ENCODE measurements around the gene CBL. TPM values are rescaled to one million over a fixed set of nuclear protein-coding genes. Genes with fewer than 3 reads are reported as not detected.

Gene CBL
- total and polyA plus RNA-seq, 3 donors from 2014 or later = 58.5 to 65.7 (median 59.3) TPM

- no peaks in the 10 kb centered on the region for H3K36me3 ChIP-seq (ENCODE audit: low read depth, missing control alignments)
- DNase-seq = no peak
- H3K27me3 ChIP-seq = no peaks in the 10 kb centered on the region
- no peaks in the 10 kb centered on the region for H3K4me1 ChIP-seq
- H3K4me3 ChIP-seq = no peak overlapping the region
- TF ChIP-seq POLR2A (IDR thresholded peaks at IDR 0.05) = no peak
- TF ChIP-seq, protein P1, sequence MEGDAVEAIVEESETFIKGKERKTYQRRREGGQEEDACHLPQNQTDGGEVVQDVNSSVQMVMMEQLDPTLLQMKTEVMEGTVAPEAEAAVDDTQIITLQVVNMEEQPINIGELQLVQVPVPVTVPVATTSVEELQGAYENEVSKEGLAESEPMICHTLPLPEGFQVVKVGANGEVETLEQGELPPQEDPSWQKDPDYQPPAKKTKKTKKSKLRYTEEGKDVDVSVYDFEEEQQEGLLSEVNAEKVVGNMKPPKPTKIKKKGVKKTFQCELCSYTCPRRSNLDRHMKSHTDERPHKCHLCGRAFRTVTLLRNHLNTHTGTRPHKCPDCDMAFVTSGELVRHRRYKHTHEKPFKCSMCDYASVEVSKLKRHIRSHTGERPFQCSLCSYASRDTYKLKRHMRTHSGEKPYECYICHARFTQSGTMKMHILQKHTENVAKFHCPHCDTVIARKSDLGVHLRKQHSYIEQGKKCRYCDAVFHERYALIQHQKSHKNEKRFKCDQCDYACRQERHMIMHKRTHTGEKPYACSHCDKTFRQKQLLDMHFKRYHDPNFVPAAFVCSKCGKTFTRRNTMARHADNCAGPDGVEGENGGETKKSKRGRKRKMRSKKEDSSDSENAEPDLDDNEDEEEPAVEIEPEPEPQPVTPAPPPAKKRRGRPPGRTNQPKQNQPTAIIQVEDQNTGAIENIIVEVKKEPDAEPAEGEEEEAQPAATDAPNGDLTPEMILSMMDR (IDR thresholded peaks at IDR 0.05) = no peak
- 74 to 94% methylated on average over 1 of the region's 1 CpG for WGBS, 2 donors
- H3K9me3 ChIP-seq = no peaks in the 10 kb centered on the region
- no peak overlapping the region for H3K27ac ChIP-seq
- intact Hi-C loops (cut with DNase I; ENCODE audit: low total_unique reads) = no loop called here
These were observed 43.5 kb downstream of the CBL start for GRCh38 chr11:119249671-119250010.

GRCh38 chr11:119251114-119251513 lies 45.0 kb downstream of the CBL start:
- intact Hi-C loops (cut with DNase I; ENCODE audit: low total_unique reads) = no loop called here
- Histone ChIP-seq H3K4me1 (no peaks in the 10 kb centered on the region), H3K27me3 (no peaks in the 10 kb centered on the region), H3K36me3 (ENCODE audit: low read depth, missing control alignments) (no peaks in the 10 kb centered on the region), H3K27ac (no peak overlapping the region), H3K4me3 (no peak overlapping the region), H3K9me3 (no peaks in the 10 kb centered on the region)
- TF ChIP-seq, protein P1 (IDR thresholded peaks at IDR 0.05) = no peak
- TF ChIP-seq POLR2A (IDR thresholded peaks at IDR 0.05) = no peak
- no peak for DNase-seq
- 63 to 73% methylated on average over 3 of the region's 3 CpGs for WGBS, 2 donors

- Histone ChIP-seq H3K27ac (no peak overlapping the region), H3K4me3 (no peak overlapping the region), H3K27me3 (no peaks in the 10 kb centered on the region), H3K4me1 (no peaks in the 10 kb centered on the region), H3K9me3 (no peaks in the 10 kb centered on the region), H3K36me3 (ENCODE audit: low read depth, missing control alignments) (no peaks in the 10 kb centered on the region)
- intact Hi-C loops (cut with DNase I; ENCODE audit: low total_unique reads) = no loop called here
- TF ChIP-seq POLR2A (IDR thresholded peaks at IDR 0.05) = no peak
- TF ChIP-seq, protein P1 (IDR thresholded peaks at IDR 0.05) = no peak
- WGBS, 2 donors = 88 to 92% methylated on average over 5 of the region's 5 CpGs
- DNase-seq = no peak
These were observed 48.1 kb downstream of the CBL start for GRCh38 chr11:119254239-119254638.

DNA sequence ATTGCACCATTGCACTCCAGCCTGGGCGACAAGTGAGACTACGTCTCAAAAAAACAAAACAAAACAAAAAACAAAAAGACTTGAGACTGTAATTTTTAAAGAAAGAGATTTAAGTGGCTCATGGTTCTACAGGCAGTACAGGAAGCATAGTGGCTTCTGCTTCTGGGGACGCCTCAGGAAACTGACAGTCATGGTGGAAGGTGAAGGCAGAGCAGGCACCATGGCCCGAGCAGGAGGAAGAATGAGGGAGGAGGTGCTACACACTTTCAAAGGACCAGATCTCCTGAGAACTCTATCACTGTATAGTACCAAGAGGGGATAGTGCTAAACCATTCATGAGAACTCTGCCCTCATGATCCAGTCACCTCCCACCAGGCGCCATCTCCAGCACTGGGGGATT lies 52.0 kb downstream of the CBL start:
- TF ChIP-seq, protein P1 (IDR thresholded peaks at IDR 0.05) = no peak
- no peak for TF ChIP-seq POLR2A (IDR thresholded peaks at IDR 0.05)
- no peak overlapping the region for H3K4me3 ChIP-seq
- no peaks in the 10 kb centered on the region for H3K27me3 ChIP-seq
- intact Hi-C loops (cut with DNase I; ENCODE audit: low total_unique reads) = no loop called here
- 89 to 91% methylated on average over 5 of the region's 5 CpGs for WGBS, 2 donors
- H3K4me1 ChIP-seq = peaks cover 4% of the 10 kb centered on the region
- no peaks in the 10 kb centered on the region for H3K9me3 ChIP-seq
- no peak overlapping the region for H3K27ac ChIP-seq
- no peak for DNase-seq
- H3K36me3 ChIP-seq (ENCODE audit: low read depth, missing control alignments) = no peaks in the 10 kb centered on the region

DNA sequence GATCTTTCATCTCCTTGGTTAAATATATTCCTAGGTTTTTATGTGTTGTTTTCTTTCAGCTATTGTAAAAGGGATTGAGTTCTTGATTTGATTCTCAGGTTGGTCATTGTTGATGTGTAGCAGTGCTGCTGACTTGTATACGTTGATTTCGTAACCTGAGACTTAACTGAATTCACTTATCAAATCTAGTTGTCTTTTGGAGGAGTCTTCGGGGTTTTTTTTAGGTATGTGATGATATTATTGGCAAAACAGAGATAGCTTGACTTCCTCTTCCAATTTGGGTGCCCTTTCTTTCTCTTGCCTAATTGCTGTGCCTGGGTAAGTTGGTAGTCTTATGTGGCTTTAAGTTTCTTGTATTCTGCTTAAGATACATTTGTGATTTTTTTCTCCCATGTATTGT lies 52.8 kb downstream of the CBL start:
- no peak for DNase-seq
- H3K4me1 ChIP-seq = peaks cover 10% of the 10 kb centered on the region
- no peak overlapping the region for H3K4me3 ChIP-seq
- no peak overlapping the region for H3K27ac ChIP-seq
- intact Hi-C loops (cut with DNase I; ENCODE audit: low total_unique reads) = no loop called here
- 82 to 87% methylated on average over 3 of the region's 3 CpGs for WGBS, 2 donors
- H3K36me3 ChIP-seq (ENCODE audit: low read depth, missing control alignments) = no peaks in the 10 kb centered on the region
- no peak for TF ChIP-seq POLR2A (IDR thresholded peaks at IDR 0.05)
- TF ChIP-seq, protein P1 (IDR thresholded peaks at IDR 0.05) = no peak
- H3K27me3 ChIP-seq = no peaks in the 10 kb centered on the region
- no peaks in the 10 kb centered on the region for H3K9me3 ChIP-seq
